ENCODE data around the gene PIWIL4. TPM values are rescaled to one million over a fixed set of nuclear protein-coding genes. Genes with fewer than 3 reads are reported as not detected.

The PIWIL4 gene
- 1.9 and 2.6 TPM in 2 replicates for total RNA-seq
- long read RNA-seq, partial matches to known transcripts, result 0 of 3 reads
- long read RNA-seq, other reads (novel, unspliced or antisense), result 3 of 3 reads

- H3K4me3 Mint-ChIP-seq (ENCODE audit: low read depth), result no peak within 1 kb of the TSS
Observed at GRCh38 chr11:94567181-94567670, at the start of gene PIWIL4. Gene PIWIL4 (plus strand): TSS chr11:94567368. CDS start chr11:94567519, 151 bp downstream.

GRCh38 chr11:94518300-94518699, 48.9 kb upstream of the PIWIL4 start:
- Mint-ChIP-seq H3K9me3 (ENCODE audit: low read depth) (no peaks in the 10 kb centered on the region), H3K27ac (no peak overlapping the region), H3K4me1 (ENCODE audit: low read depth) (peaks cover 1% of the 10 kb centered on the region), H3K4me3 (ENCODE audit: low read depth) (no peak overlapping the region), H3K36me3 (ENCODE audit: insufficient read depth) (no peaks in the 10 kb centered on the region), H3K27me3 (peaks cover 23% of the 10 kb centered on the region)
- no peak for TF ChIP-seq CTCF (IDR thresholded peaks at IDR 0.05; ENCODE audit: unreplicated experiment)
- DNase-seq (ENCODE audit: low spot score, unreplicated experiment), result no peak

More at GRCh38 chr11:94567181-94567670, at the start of gene PIWIL4:
- Mint-ChIP-seq H3K27me3 (no peaks in the 10 kb centered on the region), H3K9me3 (ENCODE audit: low read depth) (no peaks in the 10 kb centered on the region), H3K27ac (no peak within 1 kb of the TSS), H3K36me3 (ENCODE audit: insufficient read depth) (no peaks in the 10 kb centered on the region), H3K4me1 (ENCODE audit: low read depth) (peaks cover 6% of the 10 kb centered on the region)
- DNase-seq (ENCODE audit: low spot score, unreplicated experiment), result no peak
- no peak for TF ChIP-seq CTCF (IDR thresholded peaks at IDR 0.05; ENCODE audit: unreplicated experiment)

- Mint-ChIP-seq H3K4me3 (ENCODE audit: low read depth) (no peak overlapping the region), H3K27ac (no peak overlapping the region), H3K27me3 (peaks cover 14% of the 10 kb centered on the region), H3K36me3 (ENCODE audit: insufficient read depth) (no peaks in the 10 kb centered on the region), H3K9me3 (ENCODE audit: low read depth) (no peaks in the 10 kb centered on the region), H3K4me1 (ENCODE audit: low read depth) (peaks cover 1% of the 10 kb centered on the region)
- TF ChIP-seq CTCF (IDR thresholded peaks at IDR 0.05; ENCODE audit: unreplicated experiment), result peak; percentile 84
- no peak for DNase-seq (ENCODE audit: low spot score, unreplicated experiment)
Observed at GRCh38 chr11:94519478-94520084, 47.6 kb upstream of the PIWIL4 start.

- no peak for DNase-seq (ENCODE audit: low spot score, unreplicated experiment)
- H3K36me3 Mint-ChIP-seq (ENCODE audit: insufficient read depth), result no peaks in the 10 kb centered on the region
Observed at GRCh38 chr11:94521684-94522083, 45.5 kb upstream of the PIWIL4 start.

GRCh38 chr11:94524341-94524740, 42.8 kb upstream of the PIWIL4 start:
- TF ChIP-seq CTCF (IDR thresholded peaks at IDR 0.05; ENCODE audit: unreplicated experiment), result no peak
- no peak overlapping the region for H3K27ac Mint-ChIP-seq

More at GRCh38 chr11:94521684-94522083, 45.5 kb upstream of the PIWIL4 start:
- no peak overlapping the region for H3K4me3 Mint-ChIP-seq (ENCODE audit: low read depth)
- H3K9me3 Mint-ChIP-seq (ENCODE audit: low read depth), result no peaks in the 10 kb centered on the region
- peaks cover 3% of the 10 kb centered on the region for H3K27me3 Mint-ChIP-seq
- H3K4me1 Mint-ChIP-seq (ENCODE audit: low read depth), result no peaks in the 10 kb centered on the region
- H3K27ac Mint-ChIP-seq, result no peak overlapping the region
- TF ChIP-seq CTCF (IDR thresholded peaks at IDR 0.05; ENCODE audit: unreplicated experiment), result peak; percentile 40

More at GRCh38 chr11:94524341-94524740, 42.8 kb upstream of the PIWIL4 start:
- Mint-ChIP-seq H3K27me3 (peaks cover 17% of the 10 kb centered on the region), H3K4me1 (ENCODE audit: low read depth) (no peaks in the 10 kb centered on the region), H3K36me3 (ENCODE audit: insufficient read depth) (no peaks in the 10 kb centered on the region), H3K4me3 (ENCODE audit: low read depth) (no peak overlapping the region), H3K9me3 (ENCODE audit: low read depth) (no peaks in the 10 kb centered on the region)
- DNase-seq (ENCODE audit: low spot score, unreplicated experiment), result no peak
